ENCODE results near the gene CDC42EP4.

Gene CDC42EP4

DNA sequence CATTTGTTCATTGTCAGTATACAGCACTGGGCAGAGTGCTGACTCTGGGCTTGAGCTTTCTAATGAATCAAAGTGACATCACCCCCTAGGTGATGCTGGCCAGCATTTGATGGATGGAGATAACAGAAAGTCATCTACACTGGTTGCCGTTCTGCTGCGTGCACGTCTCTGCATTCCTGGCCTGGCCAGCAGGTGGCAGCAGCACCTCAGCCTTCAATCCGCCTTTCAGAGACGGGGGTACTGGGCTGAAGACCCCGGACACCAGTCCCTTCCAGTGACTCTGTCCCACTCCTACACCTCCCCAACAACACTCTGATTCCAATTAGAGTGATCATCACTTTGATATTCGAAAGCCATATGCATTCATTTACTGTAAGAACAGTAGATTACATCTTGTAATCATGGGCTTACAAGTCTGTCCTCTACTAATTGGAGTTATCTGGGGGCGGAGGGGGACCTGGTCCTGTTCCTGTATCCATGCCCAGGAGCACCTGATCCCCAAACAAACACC lies 56.1 kb downstream of the CDC42EP4 start:
- H3K4me1 ChIP-seq (ENCODE audit: control insufficient read depth, insufficient read depth, low read length, poor library complexity, severe bottlenecking) = no peaks in the 10 kb centered on the region
- H3K27me3 ChIP-seq (replicated peaks; ENCODE audit: control insufficient read depth, insufficient read depth, low read length, poor library complexity, severe bottlenecking) = no peaks in the 10 kb centered on the region
- no peaks in the 10 kb centered on the region for H3K36me3 ChIP-seq (ENCODE audit: control insufficient read depth, insufficient read depth, low read length)
- peak in 2 of 3 donors; percentile 7 to 24 for DNase-seq
- H3K4me3 ChIP-seq (ENCODE audit: insufficient read depth, low read depth, low read length, poor library complexity, severe bottlenecking) = no peak overlapping the region
- H3K9me3 ChIP-seq (ENCODE audit: control insufficient read depth, low read length) = no peaks in the 10 kb centered on the region
- H3K27ac ChIP-seq (ENCODE audit: insufficient read depth, low read length, poor library complexity, severe bottlenecking) = no peak overlapping the region

DNA sequence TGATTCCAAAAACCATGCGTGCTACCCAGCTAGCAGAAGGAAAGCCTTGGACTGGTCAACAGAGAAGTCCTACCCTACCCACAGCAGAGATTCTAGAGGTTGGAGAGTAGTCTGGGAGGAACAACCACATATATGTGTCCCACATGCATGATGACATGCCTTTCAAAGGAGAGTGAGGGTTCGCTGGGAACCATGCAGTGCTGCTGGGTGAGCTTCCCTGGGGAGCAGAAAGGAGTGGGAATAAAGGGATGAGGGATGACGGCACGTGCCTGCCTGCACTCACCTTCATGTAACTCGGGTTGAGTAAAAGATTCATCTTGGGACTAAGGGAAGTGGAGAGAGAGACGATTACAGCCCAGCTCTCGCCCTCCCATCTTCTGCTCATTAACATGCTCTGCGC lies 59.9 kb downstream of the CDC42EP4 start:
- no peaks in the 10 kb centered on the region for H3K4me1 ChIP-seq (ENCODE audit: control insufficient read depth, insufficient read depth, low read length, poor library complexity, severe bottlenecking)
- no peaks in the 10 kb centered on the region for H3K9me3 ChIP-seq (ENCODE audit: control insufficient read depth, low read length)
- no peak overlapping the region for H3K4me3 ChIP-seq (ENCODE audit: insufficient read depth, low read depth, low read length, poor library complexity, severe bottlenecking)
- no peaks in the 10 kb centered on the region for H3K27me3 ChIP-seq (replicated peaks; ENCODE audit: control insufficient read depth, insufficient read depth, low read length, poor library complexity, severe bottlenecking)
- no peak overlapping the region for H3K27ac ChIP-seq (ENCODE audit: insufficient read depth, low read length, poor library complexity, severe bottlenecking)
- peaks cover 3% of the 10 kb centered on the region for H3K36me3 ChIP-seq (ENCODE audit: control insufficient read depth, insufficient read depth, low read length)
- DNase-seq = no peak

DNA sequence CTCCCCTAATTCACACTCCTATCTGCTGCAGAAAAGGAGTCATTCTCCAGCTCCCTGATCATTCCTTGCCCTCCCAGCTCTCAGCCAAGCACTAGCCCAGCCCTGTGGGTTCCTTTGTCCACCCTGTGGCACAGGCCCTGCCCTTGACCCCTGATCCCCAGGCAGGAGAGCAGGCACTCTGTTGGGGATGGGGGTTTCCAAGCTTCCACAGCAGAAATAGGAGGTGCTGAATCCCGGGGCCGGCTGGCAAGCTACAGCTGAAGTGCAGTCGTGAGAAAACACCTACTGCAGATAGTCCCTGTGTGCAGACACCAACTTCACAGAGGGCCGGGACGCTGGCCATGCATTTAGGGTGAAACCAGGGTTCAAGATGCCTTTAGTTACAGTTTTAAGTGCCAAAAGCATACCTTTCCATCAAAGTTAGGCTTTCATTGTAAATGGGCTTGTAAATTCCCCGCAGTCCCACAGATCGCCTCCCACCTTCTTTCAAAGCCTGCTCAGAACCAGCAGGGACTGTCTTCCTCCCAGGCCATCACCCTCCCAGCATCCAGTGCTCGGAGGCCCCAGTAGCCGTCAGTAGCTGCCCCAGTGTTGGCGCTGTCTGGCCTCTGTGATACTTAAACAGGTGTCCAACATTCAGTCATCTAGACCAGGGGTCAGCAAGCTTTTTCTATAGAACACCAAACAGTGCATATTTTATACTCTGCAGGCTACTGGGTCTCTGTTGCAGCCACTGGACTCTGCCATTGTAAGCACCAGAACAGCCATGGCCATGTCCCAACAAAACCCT lies 60.8 kb downstream of the CDC42EP4 start:
- DNase-seq = no peak
- Histone ChIP-seq H3K4me3 (ENCODE audit: insufficient read depth, low read depth, low read length, poor library complexity, severe bottlenecking) (no peak overlapping the region), H3K36me3 (ENCODE audit: control insufficient read depth, insufficient read depth, low read length) (peaks cover 3% of the 10 kb centered on the region), H3K27me3 (replicated peaks; ENCODE audit: control insufficient read depth, insufficient read depth, low read length, poor library complexity, severe bottlenecking) (no peaks in the 10 kb centered on the region), H3K27ac (ENCODE audit: insufficient read depth, low read length, poor library complexity, severe bottlenecking) (no peak overlapping the region), H3K4me1 (ENCODE audit: control insufficient read depth, insufficient read depth, low read length, poor library complexity, severe bottlenecking) (no peaks in the 10 kb centered on the region), H3K9me3 (ENCODE audit: control insufficient read depth, low read length) (no peaks in the 10 kb centered on the region)

DNA sequence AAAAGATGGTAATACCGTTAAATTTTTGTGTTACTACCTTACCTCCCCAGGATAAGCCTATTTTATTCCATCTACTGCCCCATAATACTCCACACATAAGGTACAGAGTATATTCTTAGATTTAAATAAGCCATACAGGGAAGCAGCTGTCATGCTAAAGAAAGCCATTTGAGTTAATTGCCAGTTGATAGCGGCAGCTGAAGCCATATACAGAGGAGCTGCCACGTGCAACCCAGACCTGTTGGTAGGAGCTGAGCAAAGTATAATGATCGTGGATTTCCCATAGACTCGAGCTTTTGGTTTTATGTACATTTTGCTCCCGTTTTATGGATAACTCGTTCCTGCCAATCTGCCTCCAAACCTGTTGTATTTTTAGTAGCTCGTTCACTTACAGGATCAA lies 62.1 kb downstream of the CDC42EP4 start:
- no peak for DNase-seq
- Histone ChIP-seq H3K36me3 (ENCODE audit: control insufficient read depth, insufficient read depth, low read length) (peaks cover 8% of the 10 kb centered on the region), H3K9me3 (ENCODE audit: control insufficient read depth, low read length) (no peaks in the 10 kb centered on the region), H3K27me3 (replicated peaks; ENCODE audit: control insufficient read depth, insufficient read depth, low read length, poor library complexity, severe bottlenecking) (no peaks in the 10 kb centered on the region), H3K27ac (ENCODE audit: insufficient read depth, low read length, poor library complexity, severe bottlenecking) (no peak overlapping the region), H3K4me3 (ENCODE audit: insufficient read depth, low read depth, low read length, poor library complexity, severe bottlenecking) (no peak overlapping the region), H3K4me1 (ENCODE audit: control insufficient read depth, insufficient read depth, low read length, poor library complexity, severe bottlenecking) (no peaks in the 10 kb centered on the region)

- no peaks in the 10 kb centered on the region for H3K27me3 ChIP-seq (replicated peaks; ENCODE audit: control insufficient read depth, insufficient read depth, low read length, poor library complexity, severe bottlenecking)
- H3K4me1 ChIP-seq (ENCODE audit: control insufficient read depth, insufficient read depth, low read length, poor library complexity, severe bottlenecking) = no peaks in the 10 kb centered on the region
- H3K27ac ChIP-seq (ENCODE audit: insufficient read depth, low read length, poor library complexity, severe bottlenecking) = no peak overlapping the region
- DNase-seq = no peak
- no peaks in the 10 kb centered on the region for H3K9me3 ChIP-seq (ENCODE audit: control insufficient read depth, low read length)
- H3K4me3 ChIP-seq (ENCODE audit: insufficient read depth, low read depth, low read length, poor library complexity, severe bottlenecking) = no peak overlapping the region
- H3K36me3 ChIP-seq (ENCODE audit: control insufficient read depth, insufficient read depth, low read length) = peaks cover 9% of the 10 kb centered on the region
These were observed 63.3 kb downstream of the CDC42EP4 start for GRCh38 chr17:73248532-73248931.

GRCh38 chr17:73247726-73248125 lies 64.1 kb downstream of the CDC42EP4 start:
- no peaks in the 10 kb centered on the region for H3K4me1 ChIP-seq (ENCODE audit: control insufficient read depth, insufficient read depth, low read length, poor library complexity, severe bottlenecking)
- peaks cover 9% of the 10 kb centered on the region for H3K36me3 ChIP-seq (ENCODE audit: control insufficient read depth, insufficient read depth, low read length)
- no peak overlapping the region for H3K4me3 ChIP-seq (ENCODE audit: insufficient read depth, low read depth, low read length, poor library complexity, severe bottlenecking)
- DNase-seq = no peak
- no peak overlapping the region for H3K27ac ChIP-seq (ENCODE audit: insufficient read depth, low read length, poor library complexity, severe bottlenecking)
- H3K9me3 ChIP-seq (ENCODE audit: control insufficient read depth, low read length) = no peaks in the 10 kb centered on the region
- no peaks in the 10 kb centered on the region for H3K27me3 ChIP-seq (replicated peaks; ENCODE audit: control insufficient read depth, insufficient read depth, low read length, poor library complexity, severe bottlenecking)

DNA sequence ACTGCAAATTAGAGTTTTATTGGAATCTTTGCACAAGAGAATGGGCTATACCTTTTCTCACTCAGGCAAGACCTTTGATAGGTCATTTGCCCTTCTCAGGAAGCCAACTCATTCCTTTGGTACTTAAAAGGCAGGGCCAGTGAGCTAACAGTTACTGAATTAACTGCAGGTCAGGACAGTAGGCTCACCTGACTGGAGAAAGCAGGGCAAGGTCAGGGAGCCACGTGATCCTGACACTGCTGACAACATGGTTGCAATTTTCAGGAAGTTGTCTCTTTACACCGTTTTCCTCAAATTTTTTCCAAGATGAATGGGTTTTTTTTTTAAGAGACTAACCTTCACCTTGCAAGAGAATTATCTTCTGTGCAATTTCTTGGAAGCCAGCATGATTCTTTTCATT lies 71.2 kb downstream of the CDC42EP4 start:
- peaks cover 10% of the 10 kb centered on the region for H3K36me3 ChIP-seq (ENCODE audit: control insufficient read depth, insufficient read depth, low read length)
- no peaks in the 10 kb centered on the region for H3K27me3 ChIP-seq (replicated peaks; ENCODE audit: control insufficient read depth, insufficient read depth, low read length, poor library complexity, severe bottlenecking)
- no peak for DNase-seq
- no peak overlapping the region for H3K4me3 ChIP-seq (ENCODE audit: insufficient read depth, low read depth, low read length, poor library complexity, severe bottlenecking)
- H3K4me1 ChIP-seq (ENCODE audit: control insufficient read depth, insufficient read depth, low read length, poor library complexity, severe bottlenecking) = peaks cover 15% of the 10 kb centered on the region
- H3K9me3 ChIP-seq (ENCODE audit: control insufficient read depth, low read length) = no peaks in the 10 kb centered on the region
- H3K27ac ChIP-seq (ENCODE audit: insufficient read depth, low read length, poor library complexity, severe bottlenecking) = no peak overlapping the region

DNA sequence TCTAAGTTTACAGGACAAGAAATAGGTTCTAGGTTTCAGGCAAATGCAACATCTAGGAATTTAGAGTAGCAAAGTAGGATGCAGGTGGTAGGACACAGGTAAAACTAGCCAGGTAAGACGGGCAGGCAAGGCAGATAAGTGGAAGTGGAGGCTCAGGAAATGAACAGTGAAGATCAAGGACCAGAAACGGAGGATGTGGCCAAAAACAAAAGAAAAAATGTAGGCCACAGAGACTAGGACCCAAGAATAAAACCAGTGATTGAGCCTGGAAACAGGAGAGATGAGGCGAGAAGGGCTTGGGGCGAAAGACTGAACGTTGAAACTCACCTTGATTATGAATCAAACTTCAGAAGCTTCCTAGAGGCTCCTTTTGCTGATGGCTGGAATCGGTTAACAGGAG lies 74.1 kb downstream of the CDC42EP4 start:
- Histone ChIP-seq H3K27ac (ENCODE audit: insufficient read depth, low read length, poor library complexity, severe bottlenecking) (peak overlapping the region; percentile 10), H3K27me3 (replicated peaks; ENCODE audit: control insufficient read depth, insufficient read depth, low read length, poor library complexity, severe bottlenecking) (no peaks in the 10 kb centered on the region), H3K9me3 (ENCODE audit: control insufficient read depth, low read length) (no peaks in the 10 kb centered on the region), H3K4me3 (ENCODE audit: insufficient read depth, low read depth, low read length, poor library complexity, severe bottlenecking) (no peak overlapping the region), H3K4me1 (ENCODE audit: control insufficient read depth, insufficient read depth, low read length, poor library complexity, severe bottlenecking) (peaks cover 15% of the 10 kb centered on the region), H3K36me3 (ENCODE audit: control insufficient read depth, insufficient read depth, low read length) (peaks cover 4% of the 10 kb centered on the region)
- no peak for DNase-seq

- Histone ChIP-seq H3K9me3 (ENCODE audit: control insufficient read depth, low read length) (no peaks in the 10 kb centered on the region), H3K4me3 (ENCODE audit: insufficient read depth, low read depth, low read length, poor library complexity, severe bottlenecking) (no peak overlapping the region), H3K27ac (ENCODE audit: insufficient read depth, low read length, poor library complexity, severe bottlenecking) (no peak overlapping the region), H3K4me1 (ENCODE audit: control insufficient read depth, insufficient read depth, low read length, poor library complexity, severe bottlenecking) (peaks cover 26% of the 10 kb centered on the region), H3K27me3 (replicated peaks; ENCODE audit: control insufficient read depth, insufficient read depth, low read length, poor library complexity, severe bottlenecking) (no peaks in the 10 kb centered on the region), H3K36me3 (ENCODE audit: control insufficient read depth, insufficient read depth, low read length) (no peaks in the 10 kb centered on the region)
- no peak for DNase-seq
These were observed 77.1 kb downstream of the CDC42EP4 start for GRCh38 chr17:73234736-73235135.

Data from effector memory CD4-positive, alpha-beta T cell (primary cell).